ENCODE data around the gene TMEM9.

The TMEM9 gene

GRCh38 chr1:201144701-201145100, 9.6 kb downstream of the TMEM9 start:
- DNase-seq: no peak

GRCh38 chr1:201143726-201144635, 10.3 kb downstream of the TMEM9 start:
- DNase-seq: no peak

GRCh38 chr1:201142849-201143725, 11.2 kb downstream of the TMEM9 start:
- DNase-seq: no peak

GRCh38 chr1:201142011-201142848, 12.0 kb downstream of the TMEM9 start:
- DNase-seq: no peak

- DNase-seq: no peak
Measured at GRCh38 chr1:201141418-201141817, 12.9 kb downstream of the TMEM9 start.

- no peak for DNase-seq
Measured at GRCh38 chr1:201140941-201141260, 13.4 kb downstream of the TMEM9 start.

- DNase-seq: no peak
Measured at GRCh38 chr1:201140235-201140940, 13.9 kb downstream of the TMEM9 start.

GRCh38 chr1:201139756-201140155, 14.5 kb downstream of the TMEM9 start:
- DNase-seq: no peak

- no peak for DNase-seq
Measured at GRCh38 chr1:201139306-201139705, 15.0 kb downstream of the TMEM9 start.

GRCh38 chr1:201138311-201138840, 15.9 kb downstream of the TMEM9 start:
- DNase-seq: no peak

- DNase-seq: no peak
Measured at GRCh38 chr1:201137579-201138310, 16.5 kb downstream of the TMEM9 start.

- DNase-seq: no peak
Measured at GRCh38 chr1:201137024-201137392, 17.3 kb downstream of the TMEM9 start.

- DNase-seq: no peak
Measured at GRCh38 chr1:201136355-201137023, 17.8 kb downstream of the TMEM9 start.

GRCh38 chr1:201134405-201134804, 19.9 kb downstream of the TMEM9 start:
- DNase-seq: no peak

- no peak for DNase-seq
Measured at GRCh38 chr1:201131398-201131797, 22.9 kb downstream of the TMEM9 start.

GRCh38 chr1:201128962-201129361, 25.3 kb downstream of the TMEM9 start:
- DNase-seq: no peak

- no peak for DNase-seq
Measured at GRCh38 chr1:201128476-201128875, 25.8 kb downstream of the TMEM9 start.

GRCh38 chr1:201127755-201128455, 26.4 kb downstream of the TMEM9 start:
- no peak for DNase-seq

GRCh38 chr1:201126832-201127754, 27.2 kb downstream of the TMEM9 start, which contains the start of gene ASCL5:
Gene ASCL5 (minus strand): TSS chr1:201127184. CDS start chr1:201115372, 11,812 bp downstream.
- no peak for DNase-seq
